ENCODE data around the gene FTSJ1. TPM values are rescaled to one million over a fixed set of nuclear protein-coding genes. Genes with fewer than 3 reads are reported as not detected.
"Not testable (repeated sequence)": the region's sequence is repeated elsewhere in the genome, so short reads cannot be mapped to it uniquely, and the experiment has no call there.

FTSJ1 gene
- 10 to 100 TPM; 29.8 to 46.4 (median 42.2) TPM for total RNA-seq

DNA sequence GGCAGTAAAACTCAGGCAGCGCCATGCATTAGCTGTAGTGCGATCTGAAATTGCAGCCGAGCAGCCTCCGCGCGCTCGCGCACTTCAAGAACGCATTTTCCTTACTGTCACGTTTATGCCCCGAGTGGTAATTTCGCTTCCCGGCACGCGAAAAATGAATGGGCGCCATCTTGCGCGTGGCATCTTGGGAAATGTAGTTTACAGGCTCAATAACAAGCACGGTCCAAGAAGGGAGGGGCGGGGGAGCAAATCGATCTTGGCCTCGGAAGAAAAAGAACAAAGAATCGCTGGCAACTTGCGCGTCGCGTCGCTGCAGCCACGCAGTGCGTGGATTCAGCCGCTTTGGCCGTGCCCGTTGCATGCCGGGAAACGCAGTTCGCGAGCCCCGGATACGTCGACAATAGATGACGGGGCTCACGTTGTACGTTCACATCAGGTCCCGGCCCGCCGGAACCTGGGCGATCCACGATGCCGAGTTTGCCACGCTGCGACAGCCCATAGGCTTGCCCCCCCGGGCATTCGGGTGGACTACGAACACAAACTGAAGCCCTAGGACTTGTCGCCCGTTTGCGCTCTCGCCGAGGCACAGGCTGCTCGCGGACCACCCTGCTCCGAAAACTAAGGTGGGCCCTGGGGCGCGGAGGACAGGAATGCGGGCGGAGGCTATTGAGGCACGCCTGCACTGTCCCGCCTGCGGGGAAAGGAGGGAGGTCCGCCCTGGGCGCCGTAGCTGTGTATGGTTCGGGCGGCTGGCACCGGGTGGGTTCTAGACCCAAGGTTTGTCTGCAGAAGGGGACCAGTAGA lies at the start of gene FTSJ1:
FTSJ1 (plus strand) TSS at position 426 of the 804 bp plus-strand sequence. CDS start 1,849 bp downstream, outside the sequence.
- WGBS, 2 donors, result 0 to 51% methylated on average over 34 to 75 of the region's 75 CpGs
- peak within 1 kb of the TSS; percentile 66 for H3K4me3 ChIP-seq (ENCODE audit: low read depth, poor library complexity, severe bottlenecking)
- DNase-seq (ENCODE audit: low spot score in 2 of 2), result peak; percentile 89 to 97
- TF ChIP-seq, protein P1, sequence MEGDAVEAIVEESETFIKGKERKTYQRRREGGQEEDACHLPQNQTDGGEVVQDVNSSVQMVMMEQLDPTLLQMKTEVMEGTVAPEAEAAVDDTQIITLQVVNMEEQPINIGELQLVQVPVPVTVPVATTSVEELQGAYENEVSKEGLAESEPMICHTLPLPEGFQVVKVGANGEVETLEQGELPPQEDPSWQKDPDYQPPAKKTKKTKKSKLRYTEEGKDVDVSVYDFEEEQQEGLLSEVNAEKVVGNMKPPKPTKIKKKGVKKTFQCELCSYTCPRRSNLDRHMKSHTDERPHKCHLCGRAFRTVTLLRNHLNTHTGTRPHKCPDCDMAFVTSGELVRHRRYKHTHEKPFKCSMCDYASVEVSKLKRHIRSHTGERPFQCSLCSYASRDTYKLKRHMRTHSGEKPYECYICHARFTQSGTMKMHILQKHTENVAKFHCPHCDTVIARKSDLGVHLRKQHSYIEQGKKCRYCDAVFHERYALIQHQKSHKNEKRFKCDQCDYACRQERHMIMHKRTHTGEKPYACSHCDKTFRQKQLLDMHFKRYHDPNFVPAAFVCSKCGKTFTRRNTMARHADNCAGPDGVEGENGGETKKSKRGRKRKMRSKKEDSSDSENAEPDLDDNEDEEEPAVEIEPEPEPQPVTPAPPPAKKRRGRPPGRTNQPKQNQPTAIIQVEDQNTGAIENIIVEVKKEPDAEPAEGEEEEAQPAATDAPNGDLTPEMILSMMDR (IDR thresholded peaks at IDR 0.05), result no peak
- intact Hi-C loops (cut with DNase I; ENCODE audit: low total_unique reads), result no loop called here

- intact Hi-C loops (cut with DNase I; ENCODE audit: low total_unique reads), result not testable (repeated sequence)
- WGBS, 2 donors, result no CpG with 5 or more reads among the region's 12 CpGs
These were observed 48.8 kb upstream of the FTSJ1 start for GRCh38 chrX:48427027-48427716.

DNA sequence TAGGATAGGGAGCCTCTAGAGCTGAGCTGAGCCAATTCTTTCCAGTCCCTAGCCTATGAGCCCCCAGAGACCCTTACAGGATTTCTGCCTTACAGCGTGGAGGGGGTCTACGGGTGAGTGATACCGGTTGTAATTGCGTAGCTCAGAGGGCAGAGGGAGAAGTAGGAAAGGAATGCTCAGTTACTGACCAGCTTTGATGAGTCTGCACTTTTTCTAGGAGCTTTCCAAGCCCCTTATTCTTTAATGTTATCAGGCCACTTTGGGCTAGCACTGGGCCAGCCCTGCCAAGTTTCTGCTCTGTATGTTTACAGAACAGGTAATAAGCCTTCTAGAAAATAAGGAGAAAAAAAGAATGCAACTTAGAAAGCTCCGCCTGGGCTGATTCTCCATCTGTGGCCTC lies 46.4 kb upstream of the FTSJ1 start:
- 69 to 80% methylated on average over 2 to 5 of the region's 5 CpGs for WGBS, 2 donors
- DNase-seq (ENCODE audit: low spot score in 2 of 2); intact Hi-C loops (cut with DNase I; ENCODE audit: low total_unique reads); H3K4me3 ChIP-seq (ENCODE audit: low read depth, poor library complexity, severe bottlenecking): not testable (repeated sequence)

More at GRCh38 chrX:48427027-48427716, 48.8 kb upstream of the FTSJ1 start:
- H3K4me3 ChIP-seq (ENCODE audit: low read depth, poor library complexity, severe bottlenecking); DNase-seq (ENCODE audit: low spot score in 2 of 2): not testable (repeated sequence)

GRCh38 chrX:48430166-48430565 lies 45.8 kb upstream of the FTSJ1 start:
- DNase-seq (ENCODE audit: low spot score in 2 of 2); H3K4me3 ChIP-seq (ENCODE audit: low read depth, poor library complexity, severe bottlenecking); intact Hi-C loops (cut with DNase I; ENCODE audit: low total_unique reads): not testable (repeated sequence)
- 73 to 78% methylated on average over 4 of the region's 4 CpGs for WGBS, 2 donors

GRCh38 chrX:48433713-48434112 lies 42.3 kb upstream of the FTSJ1 start:
- H3K4me3 ChIP-seq (ENCODE audit: low read depth, poor library complexity, severe bottlenecking); DNase-seq (ENCODE audit: low spot score in 2 of 2); intact Hi-C loops (cut with DNase I; ENCODE audit: low total_unique reads): not testable (repeated sequence)
- WGBS, 2 donors, result 76 to 97% methylated on average over 11 to 12 of the region's 13 CpGs

DNA sequence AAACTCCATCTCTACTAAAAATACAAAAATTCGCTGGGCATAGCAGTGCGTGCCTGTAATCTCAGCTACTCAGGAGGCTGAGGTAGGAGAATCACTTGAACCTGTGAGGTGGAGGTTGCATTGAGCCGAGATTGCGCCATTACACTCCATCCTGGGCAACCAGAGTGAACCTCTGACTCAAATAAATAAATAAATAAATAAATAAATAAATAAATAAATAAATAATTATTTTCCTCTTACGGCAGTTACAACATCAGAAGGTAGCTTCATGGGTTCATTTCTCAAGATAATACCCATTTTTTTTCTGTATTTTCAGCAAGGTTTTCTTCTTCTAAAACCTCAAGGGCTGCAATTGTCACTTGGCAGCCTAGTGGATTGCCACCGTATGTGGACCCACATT lies 28.8 kb upstream of the FTSJ1 start:
- H3K4me3 ChIP-seq (ENCODE audit: low read depth, poor library complexity, severe bottlenecking); DNase-seq (ENCODE audit: low spot score in 2 of 2); intact Hi-C loops (cut with DNase I; ENCODE audit: low total_unique reads): not testable (repeated sequence)
- WGBS, 2 donors, result 88 to 93% methylated on average over 6 of the region's 6 CpGs

GRCh38 chrX:48450076-48450475 lies 25.9 kb upstream of the FTSJ1 start:
- H3K4me3 ChIP-seq (ENCODE audit: low read depth, poor library complexity, severe bottlenecking), result no peak overlapping the region
- intact Hi-C loops (cut with DNase I; ENCODE audit: low total_unique reads), result no loop called here
- no peak for DNase-seq (ENCODE audit: low spot score in 2 of 2)
- TF ChIP-seq, protein P1 (IDR thresholded peaks at IDR 0.05), result no peak
- TF ChIP-seq POLR2A (IDR thresholded peaks at IDR 0.05), result no peak

DNA sequence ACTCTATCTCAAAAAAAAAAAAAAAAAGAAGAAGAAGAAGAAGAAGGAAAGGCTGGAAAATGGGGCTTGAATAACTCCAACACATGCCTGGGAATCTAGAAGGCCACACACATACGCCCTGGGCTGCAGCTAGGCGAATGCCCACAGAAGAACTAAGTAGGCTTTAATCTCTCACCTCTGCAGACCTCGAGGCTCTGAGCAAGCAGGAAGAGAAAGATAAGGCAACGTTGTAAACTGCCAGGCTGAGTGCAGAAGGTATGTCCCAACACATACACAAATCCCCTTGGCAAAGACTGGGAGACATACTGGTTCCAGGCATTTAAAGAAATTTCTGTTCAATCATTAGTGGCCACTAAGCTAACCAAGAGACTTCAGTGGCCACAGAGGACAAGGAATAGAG lies 24.3 kb upstream of the FTSJ1 start:
- no peak overlapping the region for H3K4me3 ChIP-seq (ENCODE audit: low read depth, poor library complexity, severe bottlenecking)
- DNase-seq (ENCODE audit: low spot score in 2 of 2), result no peak
- 43 to 58% methylated on average over 4 of the region's 4 CpGs for WGBS, 2 donors
- no peak for TF ChIP-seq POLR2A (IDR thresholded peaks at IDR 0.05)
- TF ChIP-seq, protein P1 (IDR thresholded peaks at IDR 0.05), result no peak
- intact Hi-C loops (cut with DNase I; ENCODE audit: low total_unique reads), result no loop called here
